Amniotic epithelial cell (primary cell): ENCODE measurements around the gene DPEP2NB.
"Not testable (repeated sequence)": the region's sequence is repeated elsewhere in the genome, so short reads cannot be mapped to it uniquely, and the experiment has no call there.

ENCODE experiments used
- DNase-seq: peaks from one replicate; pipeline ENCODE4 v3.0.0-alpha.2; 2010; ENCODE audit warnings: low read depth

DPEP2NB gene

GRCh38 chr16:67982011-67982696 lies 33.6 kb downstream of the DPEP2NB start:
- DNase-seq = no peak

- DNase-seq = no peak
Measured at GRCh38 chr16:67979955-67980678, 35.6 kb downstream of the DPEP2NB start, which contains the start of gene DPEP3. DPEP3 (minus strand) TSS chr16:67980499; CDS start chr16:67980380, 119 bp downstream.

DNA sequence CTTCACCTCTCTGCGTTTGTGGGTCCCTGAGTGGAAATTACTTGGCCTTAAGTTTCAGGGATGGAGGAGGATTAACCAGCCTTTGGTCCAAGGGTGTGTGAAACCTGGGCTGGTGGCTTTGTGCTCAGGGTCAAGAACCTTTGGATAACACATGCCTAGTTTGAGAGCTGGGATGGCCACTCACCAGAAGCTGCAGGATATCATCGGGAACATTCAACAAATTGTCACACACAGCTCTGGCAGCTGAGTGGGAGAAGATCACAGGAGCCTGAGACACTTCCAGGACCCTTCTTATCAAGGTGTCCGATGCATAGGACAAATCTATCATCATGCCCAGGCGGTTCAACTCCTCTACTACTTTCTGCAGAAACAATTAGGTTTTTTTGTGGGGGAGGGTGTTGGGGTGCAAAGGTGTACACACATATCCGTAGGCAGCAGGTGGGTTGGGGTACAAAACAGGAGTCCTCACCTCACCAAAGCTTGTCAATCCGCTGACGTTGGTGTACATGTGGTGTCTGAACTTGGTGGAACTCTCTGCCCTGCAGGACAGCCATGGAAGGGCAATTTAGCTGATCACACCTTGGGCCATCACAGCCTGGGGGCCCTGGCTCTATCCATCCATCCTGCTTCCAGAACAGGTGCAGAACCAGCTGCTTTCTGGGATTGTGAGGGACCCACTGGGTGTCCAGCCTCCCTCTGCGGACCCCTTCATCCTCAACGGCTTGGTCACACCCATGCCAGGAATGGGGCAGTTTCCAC lies 38.1 kb downstream of the DPEP2NB start:
- no peak for DNase-seq

- DNase-seq = no peak
Measured at GRCh38 chr16:67977005-67977404, 38.7 kb downstream of the DPEP2NB start.

- no peak for DNase-seq
Measured at GRCh38 chr16:67976205-67976604, 39.5 kb downstream of the DPEP2NB start.

- no peak for DNase-seq
Measured at GRCh38 chr16:67975321-67976105, 40.2 kb downstream of the DPEP2NB start.

DNA sequence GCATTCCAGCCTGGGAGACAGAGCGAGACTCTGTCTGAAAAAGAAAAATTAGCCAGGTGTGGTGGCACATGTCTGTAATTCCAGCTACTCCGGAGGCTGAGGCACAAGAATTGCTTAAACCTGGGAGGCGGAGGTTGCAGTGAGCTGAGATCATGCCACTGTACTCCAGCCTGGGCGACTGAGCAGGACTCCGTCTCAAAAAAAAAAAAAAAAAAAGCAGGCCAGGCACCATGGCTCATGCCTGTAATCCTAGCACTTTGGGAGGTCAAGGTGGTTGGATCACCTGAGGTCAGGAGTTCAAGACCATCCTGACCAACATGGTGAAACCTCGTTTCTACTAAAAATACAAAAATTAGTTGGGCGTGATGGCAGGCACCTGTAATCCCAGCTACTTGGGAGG lies 43.4 kb downstream of the DPEP2NB start:
- not testable (repeated sequence) for DNase-seq

- no peak for DNase-seq
Measured at GRCh38 chr16:67971111-67971510, 44.6 kb downstream of the DPEP2NB start.

DNA sequence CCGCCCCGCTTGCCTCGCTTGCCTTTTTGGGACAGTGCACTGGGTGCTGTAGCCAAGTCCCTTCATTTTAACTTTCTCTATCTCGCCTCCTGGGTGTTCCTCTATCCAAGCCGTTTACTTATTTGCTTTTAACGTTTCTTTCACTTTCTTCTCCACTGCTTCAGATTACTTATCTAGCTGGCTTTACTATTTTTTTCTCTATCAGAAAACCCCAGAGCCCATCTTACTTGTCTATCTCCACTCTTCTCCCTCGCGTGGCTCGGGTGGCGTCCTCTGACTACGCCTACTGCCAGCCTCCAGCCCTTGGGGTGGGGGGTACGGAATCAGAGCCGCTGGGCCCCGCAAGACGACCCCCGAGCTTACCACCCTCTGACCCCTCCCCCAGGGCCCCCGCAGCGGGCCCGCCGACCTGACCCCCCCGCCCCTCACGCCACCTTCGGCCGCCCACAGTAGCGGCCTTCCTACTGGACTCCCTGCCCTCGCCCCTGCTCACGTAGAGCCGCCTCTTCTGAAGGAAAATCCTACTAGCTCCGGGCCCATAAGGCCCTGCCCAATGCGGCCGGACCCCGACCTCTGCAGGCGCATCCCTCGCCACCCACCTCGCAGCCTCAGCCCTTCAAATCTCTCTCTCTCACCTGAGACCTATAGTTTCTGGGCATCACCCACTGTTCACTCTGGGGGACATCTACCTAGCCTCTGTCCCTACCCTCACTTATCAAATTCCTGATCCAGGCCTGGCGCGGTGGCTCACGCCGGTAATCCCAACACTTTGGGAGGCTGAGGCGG lies 46.3 kb downstream of the DPEP2NB start:
- no peak for DNase-seq

DNA sequence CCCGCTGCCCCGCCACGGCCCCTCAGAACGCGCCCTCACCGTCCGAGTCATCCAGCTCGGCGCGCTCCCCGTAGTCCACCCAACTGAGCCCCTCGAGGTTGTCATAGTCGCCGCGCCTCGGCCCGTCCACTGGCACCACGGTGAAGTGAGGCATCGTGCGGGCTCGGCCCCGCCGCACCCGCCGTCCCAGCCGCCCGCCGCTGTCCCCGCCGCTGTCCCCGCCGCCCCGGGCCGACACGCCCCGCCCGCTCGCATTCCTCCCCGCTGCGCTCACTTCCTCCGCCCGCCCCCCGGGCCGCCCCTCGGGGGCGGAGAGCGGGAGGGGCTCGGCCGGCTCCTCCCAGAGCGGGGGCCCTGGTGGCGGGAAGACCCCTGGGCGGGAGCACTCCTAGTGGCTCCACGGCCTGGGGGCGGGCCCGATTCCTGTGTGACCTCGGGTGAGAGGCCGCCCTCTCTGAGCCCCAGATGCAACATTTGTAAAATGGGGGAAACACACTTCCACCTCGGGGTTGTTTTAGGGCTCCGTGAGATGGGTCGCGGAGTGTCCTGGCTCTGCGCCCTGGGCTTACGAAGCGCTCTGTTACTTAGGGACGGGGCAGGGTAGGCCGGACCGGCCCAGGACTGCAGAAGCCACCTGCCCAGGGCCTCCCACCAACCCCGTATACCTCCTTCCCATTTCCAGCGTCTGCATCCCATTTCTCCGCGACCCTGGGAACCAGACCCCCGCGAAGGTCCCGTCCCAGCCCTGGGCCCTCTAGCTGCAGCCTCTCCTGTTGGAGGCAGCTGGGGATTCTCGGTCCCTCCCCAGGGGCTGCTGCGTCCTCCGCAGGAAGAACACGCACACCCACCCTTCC lies 47.1 kb downstream of the DPEP2NB start, which contains the start of gene SLC12A4:
Gene SLC12A4, minus strand, starts transcription at position 238 of the 854 bp plus-strand sequence. Its CDS starts 84 bp downstream, at position 154.
- DNase-seq = peak; percentile 63

- DNase-seq = no peak
Measured at GRCh38 chr16:67967958-67968399, 47.7 kb downstream of the DPEP2NB start.

GRCh38 chr16:67967183-67967957 lies 48.3 kb downstream of the DPEP2NB start:
- DNase-seq = no peak

DNA sequence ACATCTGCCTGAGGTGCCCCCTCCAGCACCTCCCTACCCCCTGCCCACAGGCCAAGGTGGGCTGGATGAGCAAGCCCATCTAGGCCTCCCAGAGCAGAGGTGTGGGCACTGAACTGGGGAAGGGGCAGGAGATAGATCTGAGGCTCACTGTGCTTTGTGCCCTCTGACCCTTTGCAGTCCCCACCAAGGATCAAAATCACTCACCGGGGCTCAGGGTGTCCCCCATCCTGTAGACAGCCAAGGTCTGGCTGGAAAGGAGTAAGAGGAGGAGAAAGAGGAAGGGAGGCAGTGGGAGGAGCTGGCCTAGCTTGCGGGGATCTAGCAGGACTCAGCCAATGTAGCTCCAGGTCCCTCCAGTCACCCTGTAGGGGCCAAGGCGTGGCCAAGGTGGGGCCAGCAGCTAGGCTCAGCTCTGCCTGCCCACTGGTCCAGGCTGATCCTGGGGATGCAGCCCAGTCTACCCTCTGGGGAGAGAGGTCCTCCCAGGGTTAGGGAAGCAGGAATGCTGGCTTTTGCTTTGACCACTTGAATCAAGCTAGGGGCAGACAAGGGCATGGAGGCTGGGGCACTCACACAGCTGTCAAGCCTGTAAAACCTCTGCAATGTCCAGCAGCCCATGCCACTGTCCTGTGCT lies 49.0 kb downstream of the DPEP2NB start:
- peak; percentile 26 for DNase-seq

- DNase-seq = no peak
Measured at GRCh38 chr16:67965668-67966548, 49.8 kb downstream of the DPEP2NB start.

DNA sequence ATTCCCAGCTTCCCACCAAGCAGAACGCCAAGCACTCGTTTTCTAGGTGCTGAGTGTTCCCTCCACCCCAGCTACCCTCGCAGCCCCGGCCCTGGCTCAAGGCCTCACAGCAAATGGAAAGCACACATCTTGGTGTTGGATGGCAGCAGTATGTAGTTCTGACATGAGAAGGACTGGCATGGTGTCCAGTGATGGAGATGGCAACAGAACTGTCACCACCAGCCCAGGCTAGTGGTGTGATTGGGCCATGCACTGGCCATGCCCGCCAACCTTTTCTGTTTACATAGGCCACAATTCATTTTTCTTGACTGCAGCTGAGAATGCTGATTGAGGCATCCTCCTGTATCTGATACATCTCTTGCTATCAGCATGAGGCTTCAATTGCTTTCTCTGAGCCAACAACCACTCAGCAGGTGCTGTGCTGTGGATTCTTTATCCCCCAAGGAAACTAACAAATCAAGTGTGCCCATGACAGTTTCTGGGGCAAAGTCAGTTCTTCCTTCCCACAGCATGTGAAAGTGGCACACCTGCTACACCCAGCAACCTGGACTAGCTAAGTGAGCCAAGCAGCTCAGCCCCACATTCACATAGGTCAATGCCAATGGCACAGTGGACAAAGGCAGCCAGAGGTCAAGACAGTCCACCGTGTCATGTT lies 51.1 kb downstream of the DPEP2NB start:
- no peak for DNase-seq

- peak; percentile 51 for DNase-seq
Measured at GRCh38 chr16:67963662-67964321, 51.9 kb downstream of the DPEP2NB start.
